ENCODE measurements around the gene UFM1.

DNA sequence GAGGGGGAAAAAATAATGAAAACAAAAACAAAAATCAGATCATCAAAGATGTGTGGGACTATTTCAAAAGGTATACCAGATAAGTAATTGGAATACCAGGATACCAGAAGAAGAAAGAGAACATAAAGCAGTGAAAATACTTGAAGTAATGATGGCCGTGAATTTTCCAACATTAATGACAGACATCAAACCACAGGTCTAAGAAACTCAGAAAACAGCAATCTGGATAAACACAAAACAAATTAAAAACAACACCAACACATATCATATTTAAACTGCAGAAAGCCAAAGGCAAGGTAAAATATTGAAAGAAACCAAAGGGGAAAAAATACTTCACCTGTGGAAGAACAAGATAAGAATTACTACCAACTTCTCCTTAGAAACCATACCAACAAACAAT is 24.2 kb upstream of the UFM1 start:
- TF ChIP-seq, protein P1, sequence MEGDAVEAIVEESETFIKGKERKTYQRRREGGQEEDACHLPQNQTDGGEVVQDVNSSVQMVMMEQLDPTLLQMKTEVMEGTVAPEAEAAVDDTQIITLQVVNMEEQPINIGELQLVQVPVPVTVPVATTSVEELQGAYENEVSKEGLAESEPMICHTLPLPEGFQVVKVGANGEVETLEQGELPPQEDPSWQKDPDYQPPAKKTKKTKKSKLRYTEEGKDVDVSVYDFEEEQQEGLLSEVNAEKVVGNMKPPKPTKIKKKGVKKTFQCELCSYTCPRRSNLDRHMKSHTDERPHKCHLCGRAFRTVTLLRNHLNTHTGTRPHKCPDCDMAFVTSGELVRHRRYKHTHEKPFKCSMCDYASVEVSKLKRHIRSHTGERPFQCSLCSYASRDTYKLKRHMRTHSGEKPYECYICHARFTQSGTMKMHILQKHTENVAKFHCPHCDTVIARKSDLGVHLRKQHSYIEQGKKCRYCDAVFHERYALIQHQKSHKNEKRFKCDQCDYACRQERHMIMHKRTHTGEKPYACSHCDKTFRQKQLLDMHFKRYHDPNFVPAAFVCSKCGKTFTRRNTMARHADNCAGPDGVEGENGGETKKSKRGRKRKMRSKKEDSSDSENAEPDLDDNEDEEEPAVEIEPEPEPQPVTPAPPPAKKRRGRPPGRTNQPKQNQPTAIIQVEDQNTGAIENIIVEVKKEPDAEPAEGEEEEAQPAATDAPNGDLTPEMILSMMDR (IDR thresholded peaks at IDR 0.05), result no peak
- no peak for TF ChIP-seq POLR2A (IDR thresholded peaks at IDR 0.05)

Data from lower leg skin (tissue), 3 donors.